ENCODE measurements around the gene COX7B2. TPM values are rescaled to one million over a fixed set of nuclear protein-coding genes. Genes with fewer than 3 reads are reported as not detected.

Gene COX7B2
- total and polyA plus RNA-seq, 11 donors, result not detected

GRCh38 chr4:46844325-46844917 lies 64.6 kb downstream of the COX7B2 start:
- Histone ChIP-seq H3K36me3 (no peaks in the 10 kb centered on the region), H3K27ac (no peak overlapping the region), H3K4me3 (no peak overlapping the region), H3K9me3 (no peaks in the 10 kb centered on the region), H3K4me1 (peaks cover 0 to 8% (median 0%) of the 10 kb centered on the region in 12 donors), H3K27me3 (no peaks in the 10 kb centered on the region)
- DNase-seq (peak in 2 of 5 donors; percentile 11 to 28), ATAC-seq (no peak)
- intact Hi-C loops (cut with DNase I), result loop anchor here (2.0 to 10.0 kb wide), 13 partner anchors 160 to 1090 kb away; partner anchors contain the start of gene GABRB1 (in 5 of the 10)
- 4 to 8% (median 6%) methylated on average over 8 of the region's 8 CpGs for WGBS, 4 donors
- peak; percentile 27 to 74 (median 66) for TF ChIP-seq CTCF (IDR thresholded peaks at IDR 0.05)
- no peak for TF ChIP-seq POLR2A (IDR thresholded peaks at IDR 0.05)

- Histone ChIP-seq H3K27me3 (no peaks in the 10 kb centered on the region), H3K27ac (no peak overlapping the region), H3K4me3 (no peak overlapping the region), H3K9me3 (no peaks in the 10 kb centered on the region), H3K36me3 (no peaks in the 10 kb centered on the region), H3K4me1 (peaks cover 0 to 1% (median 0%) of the 10 kb centered on the region in 12 donors)
- no peak for ATAC-seq
- DNase-seq, result no peak
- TF ChIP-seq POLR2A (IDR thresholded peaks at IDR 0.05) (no peak), CTCF (IDR thresholded peaks at IDR 0.05) (no peak)
- intact Hi-C loops (cut with DNase I), result no loop called here
- whole genome bisulfite sequencing, 4 donors, result 47 to 68% (median 63%) methylated on average over 1 of the region's 1 CpG
Measured at GRCh38 chr4:46839128-46839527, 69.9 kb downstream of the COX7B2 start.

- Histone ChIP-seq H3K9me3 (no peaks in the 10 kb centered on the region), H3K4me1 (no peaks in the 10 kb centered on the region), H3K4me3 (no peak overlapping the region), H3K36me3 (no peaks in the 10 kb centered on the region), H3K27ac (no peak overlapping the region), H3K27me3 (no peaks in the 10 kb centered on the region)
- 80 to 87% (median 87%) methylated on average over 2 of the region's 2 CpGs for WGBS, 4 donors
- DNase-seq (no peak), ATAC-seq (no peak)
- intact Hi-C loops (cut with DNase I), result no loop called here
- TF ChIP-seq CTCF (IDR thresholded peaks at IDR 0.05), result no peak
- no peak for TF ChIP-seq POLR2A (IDR thresholded peaks at IDR 0.05)
Measured at GRCh38 chr4:46837639-46838038, 71.4 kb downstream of the COX7B2 start.

GRCh38 chr4:46836584-46836983 lies 72.5 kb downstream of the COX7B2 start:
- TF ChIP-seq CTCF (IDR thresholded peaks at IDR 0.05) (no peak), POLR2A (IDR thresholded peaks at IDR 0.05) (no peak)
- no peak for ATAC-seq
- DNase-seq, result no peak
- Histone ChIP-seq H3K36me3 (no peaks in the 10 kb centered on the region), H3K27ac (no peak overlapping the region), H3K4me3 (no peak overlapping the region), H3K9me3 (no peaks in the 10 kb centered on the region), H3K27me3 (no peaks in the 10 kb centered on the region), H3K4me1 (no peaks in the 10 kb centered on the region)
- intact Hi-C loops (cut with DNase I), result no loop called here
- 80 to 92% (median 90%) methylated on average over 4 of the region's 4 CpGs for WGBS, 4 donors
